NCI-H1694 (cell line): ENCODE results near the gene MS4A4A.

Experiments
- DNase-seq: peaks from one replicate; lab custom pipeline; 2025; lab: John Stamatoyannopoulos, UW

MS4A4A gene

DNA sequence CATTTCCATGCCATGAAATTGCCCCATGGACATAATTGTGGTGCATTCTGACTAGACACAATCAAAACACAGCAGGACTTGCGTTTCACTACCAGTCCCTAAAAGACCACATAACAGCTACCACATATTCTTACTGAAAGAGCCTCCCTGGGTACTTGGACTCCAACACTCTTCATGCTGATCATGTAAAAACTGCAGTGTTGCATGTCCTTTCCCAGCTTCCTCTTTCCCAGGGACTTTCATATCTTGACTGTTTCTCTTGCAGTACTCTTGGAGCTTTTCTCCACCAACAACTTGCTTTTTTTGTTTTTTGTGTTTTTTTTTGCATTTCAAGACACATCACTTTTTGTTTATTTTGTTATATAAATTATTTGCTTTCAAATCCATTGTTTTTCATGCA lies 69.5 kb downstream of the MS4A4A start:
- no peak for DNase-seq

DNA sequence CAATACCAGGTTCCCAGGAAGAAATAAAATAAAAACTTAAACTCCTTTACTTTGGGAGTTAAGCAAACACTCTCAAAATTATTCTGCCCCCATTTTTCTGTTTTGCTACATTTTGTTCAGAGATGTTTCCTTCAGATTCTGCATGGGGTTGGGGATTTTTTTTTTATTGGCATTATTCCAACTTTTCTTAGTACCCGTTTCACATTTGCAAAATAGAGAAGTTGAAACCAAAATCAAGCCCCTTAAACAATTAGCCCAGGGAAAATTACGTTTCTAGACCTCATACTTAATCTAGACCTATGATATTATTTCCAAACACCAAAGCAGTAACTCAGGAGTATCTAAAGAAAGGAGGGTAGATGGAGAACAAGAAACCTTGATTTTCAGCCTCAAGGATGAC lies 77.3 kb downstream of the MS4A4A start:
- no peak for DNase-seq
